Spleen (tissue), 11 donors: ENCODE data around the gene PDXK. TPM values are rescaled to one million over a fixed set of nuclear protein-coding genes. Genes with fewer than 3 reads are reported as not detected.

Experiments
- DNase-seq: peaks from one replicate; pipeline ENCODE4 v3.0.0-alpha.2; 2020
- H3K27ac ChIP-seq, 8 donors: fragments of 200-600 bp; sonication (generic) in 7 of 8; 1 replicate in 4 of 8; 2 replicates in 4 of 8; pipeline versions ENCODE4 v1.5.0 to v1.8.0; 2016 to 2021; ENCODE audit warnings: inconsistent platforms in 4 of 8, mild to moderate bottlenecking in 4 of 8, moderate library complexity in 1 of 8
- H3K27me3 ChIP-seq, 7 donors: fragments of 200-600 bp; sonication (generic) in 6 of 7; replicated peaks in 1 of 7; 1 replicate in 4 of 7; 2 replicates in 3 of 7; pipeline versions ENCODE4 v1.5.0 to v1.8.0; 2016 to 2021; ENCODE audit warnings: inconsistent platforms in 3 of 7, mild to moderate bottlenecking in 1 of 7
- H3K36me3 ChIP-seq, 6 donors: fragments of 200-600 bp; sonication (generic) in 5 of 6; 1 replicate in 4 of 6; 2 replicates in 2 of 6; pipeline versions ENCODE4 v1.5.0 to v1.8.0; 2016 to 2021; ENCODE audit warnings: inconsistent platforms in 2 of 6
- H3K4me1 ChIP-seq, 6 donors: fragments of 200-600 bp; sonication (generic) in 5 of 6; 1 replicate in 3 of 6; 2 replicates in 3 of 6; pipeline versions ENCODE4 v1.5.0 to v1.8.0; 2016 to 2021; ENCODE audit warnings: inconsistent platforms in 3 of 6
- H3K4me3 ChIP-seq, 8 donors: fragments of 200-600 bp; sonication (generic) in 7 of 8; 1 replicate in 4 of 8; 2 replicates in 4 of 8; pipeline versions ENCODE4 v1.5.0 to v1.8.0; 2016 to 2021; ENCODE audit warnings: inconsistent platforms in 4 of 8, mild to moderate bottlenecking in 4 of 8, moderate library complexity in 2 of 8
- H3K9me3 ChIP-seq, 8 donors: fragments of 200-600 bp; sonication (generic) in 7 of 8; 1 replicate in 4 of 8; 2 replicates in 4 of 8; pipeline versions ENCODE4 v1.5.0 to v1.8.0; 2016 to 2021; ENCODE audit warnings: inconsistent platforms in 4 of 8
- CTCF ChIP-seq, 11 experiments: fragments of 200-600 bp in 7 of 11; fragments of 450-650 bp in 4 of 11; sonication (generic) in 4 of 11; IDR thresholded peaks in 8 of 11; conservative IDR thresholded peaks in 3 of 11; 1 replicate in 7 of 11; 2 replicates in 4 of 11; pipeline versions ENCODE4 v1.4.0 to v1.8.0; 2016 to 2021; ENCODE audit warnings: antibody characterized with exemption in 11 of 11, inconsistent platforms in 4 of 11, mild to moderate bottlenecking in 1 of 11
- POLR2A ChIP-seq, 3 donors: fragments of 450-650 bp; IDR thresholded peaks; one replicate each; pipeline ENCODE4 v1.5.1; 2017; ENCODE audit warnings: antibody characterized with exemption in 3 of 3, mild to moderate bottlenecking in 1 of 3
- POLR2AphosphoS5 ChIP-seq, 3 donors: sonication (generic); formaldehyde crosslinking; IDR thresholded peaks; one replicate each; pipeline ENCODE4 v1.5.1; 2017; ENCODE audit warnings: antibody characterized with exemption in 3 of 3
- WGBS, 5 donors: extraction: QIAGEN DNeasy Blood & Tissue Kit in 3 of 5; methylation state at CpG; one replicate each; pipeline versions ENCODE4 v1.1.5 to v1.1.7; 2013 to 2018; 5-methylcytosine and 5-hydroxymethylcytosine counted together
- intact Hi-C: fragments of 100-400 bp; cut with DNase I; formaldehyde crosslinking; loops from one replicate; pipeline ENCODE4 v1.15.0; 2023; ENCODE audit warnings: low total_unique reads
- polyA plus RNA-seq, 3 donors: library from polyadenylated mRNA; stranded (reverse); fragments of 200-250 nt; gene quantifications; one replicate each; pipeline ENCODE4 v1.2.1, GENCODE V29; 2013
- total RNA-seq, 7 donors: library from RNA; depleted of rRNA in 3 of 7; stranded (reverse); fragments of >200 nt in 3 of 7; fragmentation: NEBNext Ultra II Directional in 4 of 7; extraction: Animal tissue kit (Norgen Biotek cat#: 25700) in 4 of 7; gene quantifications; one replicate each; pipeline versions ENCODE4 v1.1.0 to v1.2.1, GENCODE V29; 2016 to 2021
- donor health status: healthy with polysubstance abuse.
- donor health status: DM: no; HTN: no; CAD: no; lungs with moderate emphysema.
- donor health status: DM: no; HTN: no; CAD: no.
- donor health status: Bipolar disorder and iron deficiency.
- donor health status: healthy.
- donor health status: DM: no; HTN: no; CAD: no.
- donor health status: DM: yes; HTN: yes; CAD: no.

PDXK gene
- total and polyA plus RNA-seq, 10 donors: 17.9 to 82.9 (median 51.0) TPM

DNA sequence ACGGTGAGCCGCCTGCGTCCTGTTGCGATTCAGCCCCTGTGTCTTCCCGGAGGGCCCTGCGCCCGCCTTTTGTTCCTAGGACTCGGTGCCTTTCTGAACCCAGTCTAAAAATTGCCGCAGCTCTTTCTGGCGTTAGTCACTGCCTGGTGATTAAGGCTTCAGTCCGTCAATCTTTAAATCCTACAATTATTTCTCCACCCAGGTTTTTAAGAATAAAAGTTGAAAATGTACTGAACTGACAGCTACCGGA is 16.2 kb upstream of the PDXK start:
- peak overlapping the region in 2 of 8 donors; percentile 11 to 31 for H3K4me3 ChIP-seq
- H3K9me3 ChIP-seq: no peaks in the 10 kb centered on the region

DNA sequence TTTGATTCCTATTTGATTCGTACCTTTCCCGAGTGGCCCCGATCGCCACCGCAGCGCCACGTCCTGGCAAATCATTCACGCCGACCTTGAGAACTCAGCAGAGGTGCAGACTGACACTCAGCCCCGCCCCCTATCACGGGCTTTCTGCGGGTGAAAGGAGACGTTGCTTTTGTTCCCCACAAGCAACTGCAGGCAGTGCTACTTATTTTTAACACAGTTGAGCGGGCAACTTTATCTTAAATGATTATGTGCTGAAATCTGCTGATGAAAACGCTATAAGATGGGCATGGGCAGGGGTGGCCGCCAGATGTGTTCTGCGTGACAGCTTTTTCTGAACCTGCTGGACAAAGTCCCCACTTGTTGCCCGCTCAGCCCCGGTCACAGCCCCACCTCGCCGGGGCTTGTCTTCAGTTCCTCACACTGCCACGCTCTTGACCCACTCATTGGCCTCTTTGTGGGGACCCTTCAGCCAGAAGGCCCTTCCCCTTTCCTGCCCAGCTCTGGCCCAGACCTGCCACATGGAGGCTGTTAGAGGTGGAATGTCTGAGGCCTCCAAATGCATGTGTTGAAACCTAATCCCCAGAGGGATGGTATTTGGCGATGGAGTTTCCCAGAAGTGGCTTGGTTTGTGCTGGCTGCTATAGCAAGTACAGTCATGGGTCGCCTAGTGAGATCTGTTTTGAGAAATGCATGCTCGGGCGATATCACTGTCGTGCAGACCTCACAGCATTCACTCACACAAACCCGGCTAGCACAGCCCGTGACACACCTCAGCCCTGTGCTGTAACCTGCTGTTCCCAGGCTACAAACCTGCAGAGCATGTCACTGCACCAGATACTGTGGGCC is 15.7 kb upstream of the PDXK start:
- TF ChIP-seq POLR2A (IDR thresholded peaks at IDR 0.05): no peak
- TF ChIP-seq POLR2AphosphoS5 (IDR thresholded peaks at IDR 0.05): no peak
- no peak for TF ChIP-seq CTCF (IDR thresholded peaks at IDR 0.05 in 8 of 11, conservative IDR thresholded peaks at IDR 0.05 in 3 of 11)
- Histone ChIP-seq H3K36me3 (no peaks in the 10 kb centered on the region), H3K9me3 (no peaks in the 10 kb centered on the region), H3K27me3 (peaks cover 0 to 7% (median 0%) of the 10 kb centered on the region in 7 donors), H3K4me1 (peaks cover 7 to 31% (median 15%) of the 10 kb centered on the region in 6 donors), H3K27ac (no peak overlapping the region), H3K4me3 (peak overlapping the region in 2 of 8 donors; percentile 11 to 31)
- intact Hi-C loops: no loop called here
- 41 to 54% (median 44%) methylated on average over 26 to 29 of the region's 29 CpGs for WGBS, 5 donors
- DNase-seq: peak; percentile 85

More for the DNA sequence above, 16.2 kb upstream of the PDXK start:
- H3K27me3 ChIP-seq: peaks cover 0 to 7% (median 0%) of the 10 kb centered on the region in 7 donors
- no peak overlapping the region for H3K27ac ChIP-seq
- no peaks in the 10 kb centered on the region for H3K36me3 ChIP-seq
- intact Hi-C loops: no loop called here
- WGBS, 5 donors: 33 to 67% (median 48%) methylated on average over 12 of the region's 12 CpGs
- peaks cover 7 to 31% (median 15%) of the 10 kb centered on the region in 6 donors for H3K4me1 ChIP-seq
- DNase-seq: no peak
- no peak for TF ChIP-seq POLR2AphosphoS5 (IDR thresholded peaks at IDR 0.05)
- TF ChIP-seq CTCF (IDR thresholded peaks at IDR 0.05 in 8 of 11, conservative IDR thresholded peaks at IDR 0.05 in 3 of 11): no peak

DNA sequence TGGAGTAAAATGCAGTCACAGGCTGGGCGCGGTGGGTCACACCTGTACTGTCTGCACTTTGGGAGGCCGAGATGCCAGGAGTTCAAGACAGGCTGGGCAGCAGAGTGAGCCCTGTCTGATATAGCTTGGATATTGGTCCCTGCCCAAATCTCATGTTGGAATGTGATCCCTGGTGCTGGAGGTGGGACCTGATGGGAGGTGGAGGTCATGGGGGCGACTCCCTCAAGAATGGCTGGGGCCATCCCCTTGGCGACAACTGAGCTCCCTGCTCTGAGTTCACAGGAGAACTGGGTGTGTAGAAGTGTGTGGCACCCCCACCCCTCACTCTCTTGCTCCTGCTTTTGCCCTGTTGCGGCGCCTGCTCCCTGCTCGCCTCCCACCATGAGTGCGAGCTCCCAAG is 11.5 kb upstream of the PDXK start:
- no peak for DNase-seq
- Histone ChIP-seq H3K27ac (no peak overlapping the region), H3K4me1 (peaks cover 2 to 11% (median 7%) of the 10 kb centered on the region in 6 donors), H3K9me3 (peaks cover 0 to 5% (median 0%) of the 10 kb centered on the region in 8 donors), H3K4me3 (no peak overlapping the region), H3K36me3 (no peaks in the 10 kb centered on the region), H3K27me3 (peaks cover 0 to 8% (median 0%) of the 10 kb centered on the region in 7 donors)
- TF ChIP-seq POLR2A (IDR thresholded peaks at IDR 0.05): no peak
- TF ChIP-seq CTCF (IDR thresholded peaks at IDR 0.05 in 8 of 11, conservative IDR thresholded peaks at IDR 0.05 in 3 of 11): no peak
- no peak for TF ChIP-seq POLR2AphosphoS5 (IDR thresholded peaks at IDR 0.05)
- intact Hi-C loops: no loop called here
- WGBS, 5 donors: 87 to 93% (median 89%) methylated on average over 9 of the region's 9 CpGs

- TF ChIP-seq CTCF (IDR thresholded peaks at IDR 0.05 in 8 of 11, conservative IDR thresholded peaks at IDR 0.05 in 3 of 11): no peak
- TF ChIP-seq POLR2A (IDR thresholded peaks at IDR 0.05): no peak
- no peak for TF ChIP-seq POLR2AphosphoS5 (IDR thresholded peaks at IDR 0.05)
Measured at GRCh38 chr21:43708745-43709381, 10.1 kb upstream of the PDXK start.

More at GRCh38 chr21:43708745-43709381, 10.1 kb upstream of the PDXK start:
- Histone ChIP-seq H3K27ac (no peak overlapping the region), H3K4me3 (no peak overlapping the region), H3K9me3 (peaks cover 0 to 5% (median 0%) of the 10 kb centered on the region in 8 donors), H3K36me3 (no peaks in the 10 kb centered on the region), H3K27me3 (peaks cover 0 to 4% (median 0%) of the 10 kb centered on the region in 7 donors), H3K4me1 (no peaks in the 10 kb centered on the region)
- 92 to 97% (median 94%) methylated on average over 13 of the region's 13 CpGs for WGBS, 5 donors
- no peak for DNase-seq
- intact Hi-C loops: no loop called here
